AG09319 (cell line): ENCODE data around the gene CCNY.

Experiments
- DNase-seq: peaks from one replicate; pipeline ENCODE4 v3.0.0-alpha.2; 2010; ENCODE audit warnings: low read depth; ENCODE audit errors: extremely low read depth
- CTCF ChIP-seq: IDR thresholded peaks from 2 replicates; pipeline ENCODE4 v1.5.1; 2011; ENCODE audit warnings: low read depth, mild to moderate bottlenecking, inconsistent platforms, low read length, moderate library complexity

CCNY gene

GRCh38 chr10:35343739-35344138, 7.4 kb downstream of the CCNY start:
- TF ChIP-seq CTCF = no peak
- no peak for DNase-seq

- DNase-seq = no peak
- TF ChIP-seq CTCF = no peak
These were observed 9.1 kb downstream of the CCNY start for GRCh38 chr10:35345383-35345742.

DNA sequence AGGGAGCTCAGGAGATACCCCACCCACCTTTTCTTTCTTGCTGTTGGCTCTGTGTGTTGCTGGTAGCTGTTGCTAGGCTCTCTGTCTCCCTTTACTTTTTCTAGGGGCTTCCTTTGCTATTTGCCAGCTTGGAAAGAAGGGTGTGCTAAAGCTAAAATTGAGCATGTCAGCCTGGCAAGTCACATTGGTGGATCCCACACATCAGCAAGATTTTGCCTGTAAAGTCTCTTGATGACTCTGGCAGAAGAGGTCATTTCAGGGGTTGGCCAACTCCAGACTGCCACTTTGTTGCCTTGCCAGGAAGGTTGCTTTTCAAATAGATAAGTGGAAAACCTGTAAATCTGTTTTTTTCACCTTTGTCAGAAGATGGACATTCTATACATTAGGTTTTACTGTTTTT, 9.9 kb downstream of the CCNY start:
- no peak for TF ChIP-seq CTCF
- DNase-seq = no peak

- no peak for TF ChIP-seq CTCF
These were observed 10.8 kb downstream of the CCNY start for GRCh38 chr10:35347121-35347562.

DNA sequence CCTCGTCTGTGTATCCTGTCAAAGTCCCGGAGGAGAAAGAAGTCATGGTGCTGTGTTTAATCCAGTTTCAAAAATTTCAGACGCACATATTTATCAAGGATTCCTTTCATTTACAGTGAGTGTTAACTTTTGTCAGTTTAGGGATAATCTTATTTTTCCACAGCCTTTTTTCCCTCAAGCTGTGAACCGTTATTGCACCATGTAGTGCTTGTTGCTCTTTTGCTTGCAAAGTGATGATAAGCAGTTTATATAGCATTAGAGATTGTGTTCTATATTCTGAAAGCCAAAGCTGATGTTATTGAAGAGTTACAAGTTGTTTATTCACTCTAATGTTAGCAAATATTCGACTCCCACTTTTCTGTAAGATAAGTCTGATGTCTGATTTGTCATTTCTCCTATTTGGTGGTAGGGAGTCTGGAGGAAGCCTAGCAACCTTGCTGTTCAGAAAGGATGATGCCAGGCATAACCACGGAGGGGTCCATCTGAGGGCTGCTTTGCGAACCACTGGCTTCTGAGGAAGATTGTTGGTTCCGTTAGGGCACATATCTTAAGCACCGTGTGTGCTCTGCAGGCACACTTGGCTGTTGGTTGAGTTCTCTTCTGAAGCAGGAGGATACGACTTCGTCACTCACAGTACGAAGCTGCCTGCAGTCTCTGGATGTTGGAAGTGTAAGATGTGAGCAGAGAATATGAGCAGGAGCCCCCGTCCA, 11.7 kb downstream of the CCNY start:
- no peak for DNase-seq
- no peak for TF ChIP-seq CTCF

More at GRCh38 chr10:35347121-35347562, 10.8 kb downstream of the CCNY start:
- DNase-seq = no peak

DNA sequence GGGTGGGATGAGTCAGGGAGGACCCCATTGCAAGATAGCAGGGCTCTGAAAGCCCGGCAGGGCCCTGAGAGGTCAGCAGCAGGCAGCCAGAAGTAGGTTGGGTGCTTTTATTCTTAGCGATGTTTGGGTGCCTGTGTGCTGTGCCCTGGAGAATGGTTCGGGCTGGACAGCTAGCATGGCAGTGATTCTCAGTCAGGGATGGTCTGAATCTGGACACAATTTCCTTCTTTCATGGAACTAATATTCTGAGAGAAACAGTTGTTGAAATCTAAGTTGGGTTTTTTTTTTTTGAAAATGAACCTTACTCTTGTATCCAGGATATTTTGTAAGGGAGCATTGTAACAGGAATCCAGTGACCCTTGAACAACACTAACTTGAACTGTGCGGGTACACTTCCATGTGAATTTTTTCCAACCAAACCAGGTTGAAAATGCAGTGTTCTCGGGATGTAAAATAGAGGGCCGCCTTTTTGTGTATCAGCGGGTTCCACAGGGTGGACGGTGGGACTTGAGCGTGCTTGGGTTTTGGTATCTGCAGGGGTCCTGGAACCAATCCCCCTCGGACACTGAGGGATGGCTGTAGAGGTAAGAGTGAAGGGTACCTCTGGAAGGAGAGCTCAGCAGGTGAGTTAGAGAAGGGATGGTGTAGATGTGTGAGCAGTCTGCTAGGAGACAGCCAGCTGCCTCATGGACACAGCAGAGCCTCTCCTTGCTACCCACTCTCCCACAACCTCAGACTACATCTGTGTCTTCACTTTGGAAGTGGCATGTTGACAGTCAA, 12.5 kb downstream of the CCNY start:
- DNase-seq = no peak
- no peak for TF ChIP-seq CTCF

- no peak for TF ChIP-seq CTCF
These were observed 13.1 kb downstream of the CCNY start for GRCh38 chr10:35349389-35349915.

More at GRCh38 chr10:35349389-35349915, 13.1 kb downstream of the CCNY start:
- no peak for DNase-seq
